AG04450 (cell line): ENCODE measurements around the gene SIGLEC10. TPM values are rescaled to one million over a fixed set of nuclear protein-coding genes. Genes with fewer than 3 reads are reported as not detected.

Source experiments
- CTCF ChIA-PET: fragments of 300-600, 350-600 bp; formaldehyde crosslinking; extraction: SDS; loops from one replicate; lab custom pipeline; 2022; ENCODE audit warnings: antibody characterized with exemption, inconsistent platforms; lab: Charles Lee
- POLR2A ChIA-PET: fragments of 350-600 bp; formaldehyde crosslinking; extraction: SDS; loops from one replicate; lab custom pipeline; 2021; ENCODE audit warnings: antibody characterized with exemption, inconsistent platforms; lab: Yijun Ruan, JAX
- DNase-seq: peaks from one replicate; pipeline ENCODE4 v3.0.0-alpha.2; 2011; ENCODE audit warnings: low read depth, low spot score
- H3K27ac ChIP-seq: one replicate; pipeline ENCODE4 v1.5.1; 2012; ENCODE audit warnings: low read depth, low read length, control low read depth
- H3K27me3 ChIP-seq: one replicate; pipeline ENCODE4 v1.6.0; 2012; ENCODE audit warnings: low read length; ENCODE audit not compliant: control insufficient read depth, insufficient read depth
- H3K4me3 ChIP-seq: 2 replicates; pipeline ENCODE4 v1.5.1; 2011; ENCODE audit warnings: mild to moderate bottlenecking, low read depth, low read length, control low read depth
- H3K9me3 ChIP-seq: 2 replicates; pipeline ENCODE4 v1.5.1; 2012; ENCODE audit warnings: low read length; ENCODE audit not compliant: control insufficient read depth, insufficient read depth
- polyA plus RNA-seq: library from polyadenylated mRNA; depleted of rRNA; stranded (reverse); fragments of >200 nt; gene quantifications from 2 replicates; pipeline ENCODE4 v1.2.3, GENCODE V29; 2011
- TF ChIP-seq, protein P1 (sequence below): IDR thresholded peaks from 2 replicates; pipeline ENCODE4 v1.5.1; 2011; ENCODE audit warnings: low read depth, low read length, control low read depth, inconsistent platforms

Gene SIGLEC10
- polyA plus RNA-seq, 1 experiment, result not detected

DNA sequence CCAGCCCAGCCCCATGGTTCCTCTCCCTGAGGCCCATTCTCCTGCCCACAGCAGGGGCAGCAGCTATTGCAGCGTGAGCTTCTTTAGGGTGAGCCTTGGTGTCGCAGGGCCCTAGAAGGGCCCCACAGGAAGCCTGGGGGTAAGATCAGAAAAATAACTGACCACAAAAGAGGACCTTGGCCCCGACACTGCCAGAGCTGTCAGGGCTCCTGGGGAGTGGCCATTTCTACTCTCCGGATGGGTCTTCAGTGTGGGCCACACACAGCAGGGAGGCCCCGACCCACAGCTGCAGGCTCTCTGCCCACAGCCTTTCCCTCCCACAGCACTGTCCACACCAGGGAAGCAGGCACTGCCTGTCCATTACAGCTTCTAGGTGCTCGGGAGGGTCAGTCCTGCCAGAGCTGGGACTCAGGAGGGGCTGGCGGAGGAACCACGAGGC lies 44.3 kb upstream of the SIGLEC10 start:
- H3K27me3 ChIP-seq, result no peaks in the 10 kb centered on the region
- peaks cover 21% of the 10 kb centered on the region for H3K9me3 ChIP-seq
- TF ChIP-seq, protein P1, sequence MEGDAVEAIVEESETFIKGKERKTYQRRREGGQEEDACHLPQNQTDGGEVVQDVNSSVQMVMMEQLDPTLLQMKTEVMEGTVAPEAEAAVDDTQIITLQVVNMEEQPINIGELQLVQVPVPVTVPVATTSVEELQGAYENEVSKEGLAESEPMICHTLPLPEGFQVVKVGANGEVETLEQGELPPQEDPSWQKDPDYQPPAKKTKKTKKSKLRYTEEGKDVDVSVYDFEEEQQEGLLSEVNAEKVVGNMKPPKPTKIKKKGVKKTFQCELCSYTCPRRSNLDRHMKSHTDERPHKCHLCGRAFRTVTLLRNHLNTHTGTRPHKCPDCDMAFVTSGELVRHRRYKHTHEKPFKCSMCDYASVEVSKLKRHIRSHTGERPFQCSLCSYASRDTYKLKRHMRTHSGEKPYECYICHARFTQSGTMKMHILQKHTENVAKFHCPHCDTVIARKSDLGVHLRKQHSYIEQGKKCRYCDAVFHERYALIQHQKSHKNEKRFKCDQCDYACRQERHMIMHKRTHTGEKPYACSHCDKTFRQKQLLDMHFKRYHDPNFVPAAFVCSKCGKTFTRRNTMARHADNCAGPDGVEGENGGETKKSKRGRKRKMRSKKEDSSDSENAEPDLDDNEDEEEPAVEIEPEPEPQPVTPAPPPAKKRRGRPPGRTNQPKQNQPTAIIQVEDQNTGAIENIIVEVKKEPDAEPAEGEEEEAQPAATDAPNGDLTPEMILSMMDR, result no peak
- H3K4me3 ChIP-seq, result no peak overlapping the region
- ChIA-PET POLR2A (no interaction called here), CTCF (interaction anchor here (1.8 kb wide), 1 partner anchor 11 kb away, joined by 6 read pairs; no protein-coding TSS in a partner anchor)
- no peak for DNase-seq
- no peak overlapping the region for H3K27ac ChIP-seq

- Histone ChIP-seq H3K4me3 (no peak overlapping the region), H3K27me3 (no peaks in the 10 kb centered on the region), H3K9me3 (peaks cover 23% of the 10 kb centered on the region), H3K27ac (no peak overlapping the region)
- ChIA-PET CTCF (no interaction called here), POLR2A (no interaction called here)
- DNase-seq, result no peak
- TF ChIP-seq, protein P1, result no peak
Measured at GRCh38 chr19:51460164-51460992, 42.9 kb upstream of the SIGLEC10 start.

- no peak for DNase-seq
- CTCF ChIA-PET, result no interaction called here
- H3K4me3 ChIP-seq, result no peak overlapping the region
- POLR2A ChIA-PET, result no interaction called here
- H3K27ac ChIP-seq, result no peak overlapping the region
- H3K9me3 ChIP-seq, result peaks cover 34% of the 10 kb centered on the region
- TF ChIP-seq, protein P1, result no peak
- H3K27me3 ChIP-seq, result no peaks in the 10 kb centered on the region
Measured at GRCh38 chr19:51458899-51459505, 41.6 kb upstream of the SIGLEC10 start.

GRCh38 chr19:51458051-51458645 lies 40.7 kb upstream of the SIGLEC10 start, which contains the start of gene SIGLEC8:
SIGLEC8 (minus strand) TSS chr19:51458454; CDS start chr19:51458387, 67 bp downstream.
- Histone ChIP-seq H3K4me3 (no peak within 1 kb of the TSS), H3K27me3 (no peaks in the 10 kb centered on the region), H3K9me3 (peaks cover 36% of the 10 kb centered on the region), H3K27ac (no peak within 1 kb of the TSS)
- TF ChIP-seq, protein P1, result no peak
- POLR2A ChIA-PET, result no interaction called here
- CTCF ChIA-PET, result no interaction called here
- no peak for DNase-seq
